Colon (tissue), 2 donors: Measurements from ENCODE around the gene ZNF155.
"Not testable (repeated sequence)": the region's sequence is repeated elsewhere in the genome, so short reads cannot be mapped to it uniquely, and the experiment has no call there.

Source experiments
- FAIRE-seq: peaks from 2 replicates; lab custom pipeline; 2012; peaks lifted over from hg19 to GRCh38; lab: Jason Lieb, UNC
- donor health status: control.
- donor health status: control.

The ZNF155 gene

DNA sequence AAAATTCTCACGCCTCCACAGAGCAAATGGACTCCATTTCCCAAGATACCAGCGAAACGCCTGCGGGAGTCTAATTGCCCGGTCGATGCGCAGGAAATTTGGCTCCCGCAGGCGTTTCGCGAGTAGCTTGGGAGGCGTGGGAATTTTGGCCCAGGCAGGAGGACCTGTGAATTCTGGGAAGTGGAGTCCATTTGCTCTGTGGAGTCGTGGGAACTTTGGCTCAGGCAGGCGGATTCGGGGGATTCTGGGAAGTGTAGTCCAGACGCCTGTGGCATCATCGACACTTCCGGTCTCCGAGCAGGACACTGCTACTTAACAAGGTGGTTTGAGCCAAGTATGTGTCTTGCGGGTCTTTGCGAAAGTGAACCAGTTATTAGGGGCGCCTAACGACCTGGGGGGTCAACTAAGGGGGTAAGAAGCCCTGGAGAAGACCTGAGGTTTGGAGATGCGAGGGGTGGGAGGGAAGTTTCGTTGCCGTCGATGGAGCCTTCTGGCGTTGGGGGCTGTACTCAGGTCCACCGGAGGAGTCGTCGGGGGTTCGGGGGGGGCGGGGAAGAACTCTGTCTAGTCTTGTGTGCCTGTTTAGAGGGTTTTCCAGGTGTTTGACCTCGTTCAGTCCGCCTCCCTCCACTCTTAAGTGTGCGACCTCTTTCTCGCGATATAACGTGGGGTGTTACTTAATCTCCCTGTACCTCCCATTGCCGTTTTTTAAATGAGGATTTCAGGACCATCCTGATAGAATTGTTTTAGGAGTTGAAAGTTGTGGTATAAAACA lies at the start of gene ZNF155:
Gene ZNF155, plus strand, starts transcription at position 277 of the 775 bp plus-strand sequence. CDS start 4,356 bp downstream, outside the sequence.
- FAIRE-seq, result peak; percentile 60

DNA sequence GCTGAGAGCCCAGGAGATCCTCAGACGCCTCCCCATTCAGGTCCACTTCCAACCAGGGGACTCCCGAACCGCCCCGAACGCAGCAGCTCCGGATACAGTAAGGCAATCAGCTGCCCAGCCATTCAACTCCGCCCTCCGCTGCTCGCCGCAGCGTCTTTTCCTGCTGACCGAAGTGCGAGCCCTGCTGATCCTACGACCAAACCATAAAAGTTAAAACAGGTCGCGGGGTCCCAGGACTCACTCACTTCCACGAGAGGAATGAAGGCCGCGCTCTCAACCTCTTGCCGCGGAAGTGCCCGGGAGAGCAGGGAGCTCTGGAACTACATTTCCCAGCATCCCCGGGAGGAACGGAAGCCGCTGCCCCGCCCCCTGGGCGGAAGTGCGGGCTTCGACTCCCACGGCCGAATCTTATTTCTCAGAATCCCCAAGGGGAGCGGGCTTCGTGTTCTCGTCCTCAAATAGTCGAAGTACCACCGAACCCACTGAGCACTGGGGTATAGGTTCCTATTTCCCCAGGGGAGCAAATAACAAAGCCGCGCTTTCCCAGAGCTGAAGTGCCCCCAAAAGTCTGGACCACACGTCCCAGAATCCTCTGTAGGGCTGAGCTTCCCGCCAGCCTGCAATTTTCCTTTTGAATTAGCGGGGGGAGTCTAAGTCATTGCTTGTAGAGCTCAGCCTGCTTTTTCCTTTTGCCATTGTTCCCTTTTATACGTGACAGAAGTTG lies 48.8 kb upstream of the ZNF155 start, which contains the start of gene ZNF45:
Gene ZNF45, minus strand, starts transcription at position 298 of the 724 bp plus-strand sequence. CDS start 13,097 bp downstream, outside the sequence.
- FAIRE-seq, result no peak

DNA sequence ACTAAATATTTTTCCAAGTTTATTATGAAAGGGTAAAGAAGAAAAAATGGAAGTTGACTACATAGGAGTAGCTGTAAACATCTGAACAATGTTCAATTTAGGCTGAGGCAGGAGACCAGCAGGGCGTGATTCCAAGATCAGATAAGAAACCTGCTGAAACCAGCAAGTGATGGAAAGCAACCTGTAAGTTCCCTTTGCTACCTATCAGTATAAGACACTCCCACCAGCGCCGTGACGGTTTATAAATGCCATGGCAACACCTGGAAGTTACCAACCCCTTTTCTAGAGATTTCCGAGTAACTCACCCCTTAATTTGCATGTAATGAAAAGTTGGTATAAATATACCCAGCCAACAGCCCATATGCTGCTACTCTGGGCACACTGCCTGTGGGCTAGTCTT lies 47.8 kb upstream of the ZNF155 start:
- no peak for FAIRE-seq

DNA sequence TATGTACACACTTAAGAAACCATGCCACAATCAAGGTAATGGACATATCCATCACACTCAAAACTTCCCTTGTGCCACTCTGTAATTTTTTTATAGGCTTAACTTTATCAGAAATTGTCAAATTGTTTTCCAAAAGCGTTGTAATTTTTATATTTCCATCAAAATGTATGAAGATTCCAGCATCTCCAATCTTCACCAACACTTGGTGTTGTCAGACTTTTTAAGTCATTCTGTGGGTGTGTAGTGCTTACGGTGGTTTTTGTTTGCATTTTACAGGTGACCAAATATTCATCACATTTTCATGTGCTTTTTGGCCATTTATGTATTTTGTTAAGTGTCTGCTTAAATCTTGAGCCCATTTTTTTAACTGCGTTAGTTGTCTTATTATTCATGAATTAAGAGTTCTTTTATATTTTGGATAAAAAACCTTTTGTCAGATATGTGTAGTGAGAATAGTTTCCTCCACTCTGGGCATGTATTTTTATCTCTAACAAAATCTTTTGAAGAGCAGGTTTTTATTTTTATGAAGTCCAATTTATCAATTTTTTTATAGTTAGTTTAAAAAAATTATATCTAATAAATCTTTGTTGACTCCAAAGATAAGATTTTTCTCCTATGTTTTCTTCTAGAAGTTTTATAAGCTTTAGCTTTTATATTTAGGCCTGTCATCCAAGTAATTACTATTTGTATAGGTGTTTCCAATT lies 44.3 kb upstream of the ZNF155 start:
- FAIRE-seq, result no peak

DNA sequence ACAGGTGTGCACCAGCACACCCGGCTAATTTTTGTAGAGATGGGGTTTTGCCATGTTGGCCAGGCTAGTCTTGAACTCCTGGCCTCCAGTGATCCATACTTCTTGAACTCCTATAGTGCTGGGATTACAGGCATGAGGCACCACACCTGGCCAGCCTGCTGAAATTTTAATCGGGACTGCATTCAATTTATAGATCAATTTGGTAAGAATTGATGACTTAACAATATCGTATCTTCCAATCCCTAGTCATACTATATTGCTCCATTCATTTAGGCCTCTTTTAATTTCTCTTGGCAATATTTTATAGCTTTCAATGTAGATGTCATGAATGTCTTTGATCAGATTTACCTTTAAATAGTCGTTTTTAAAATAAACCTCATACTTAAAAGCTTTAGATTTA lies 43.3 kb upstream of the ZNF155 start:
- FAIRE-seq, result no peak

DNA sequence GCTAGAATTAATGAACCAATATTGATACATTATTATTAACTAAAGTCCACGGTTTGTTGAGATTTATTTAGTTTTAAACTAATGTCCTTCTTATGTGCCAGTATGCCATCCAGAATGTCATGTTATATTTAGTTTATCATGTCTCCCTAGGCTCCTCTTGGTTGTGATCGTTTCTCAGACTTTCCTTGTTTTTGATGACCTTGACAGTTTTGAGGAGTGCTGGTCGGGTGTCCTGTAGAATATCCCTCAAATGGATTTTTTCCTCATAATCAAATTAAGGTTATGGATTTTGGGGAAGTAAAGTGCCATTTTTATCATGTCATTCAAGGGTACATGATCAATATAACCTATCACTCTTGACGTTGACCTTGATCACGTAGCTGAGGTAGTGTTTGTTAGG lies 42.8 kb upstream of the ZNF155 start:
- no peak for FAIRE-seq

DNA sequence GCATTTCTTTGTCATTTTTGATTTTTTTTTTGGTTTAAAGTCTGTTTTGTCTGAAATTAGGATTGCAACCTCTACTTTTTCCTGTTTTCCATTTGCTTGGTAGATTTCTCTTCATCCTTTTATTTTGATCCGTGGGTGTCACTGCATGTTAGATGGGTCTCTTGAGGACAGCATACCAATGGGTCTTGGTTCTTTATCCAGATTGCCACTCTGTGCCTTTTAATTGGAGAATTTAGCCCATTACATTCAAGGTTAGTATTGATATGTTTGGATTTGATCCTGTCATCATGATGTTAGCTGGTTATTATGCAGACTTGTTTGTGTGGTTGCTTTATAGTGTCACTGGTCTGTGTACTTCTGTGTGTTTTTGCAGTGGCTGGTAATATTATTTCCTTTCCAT lies 36.6 kb upstream of the ZNF155 start:
- FAIRE-seq, result not testable (repeated sequence)

DNA sequence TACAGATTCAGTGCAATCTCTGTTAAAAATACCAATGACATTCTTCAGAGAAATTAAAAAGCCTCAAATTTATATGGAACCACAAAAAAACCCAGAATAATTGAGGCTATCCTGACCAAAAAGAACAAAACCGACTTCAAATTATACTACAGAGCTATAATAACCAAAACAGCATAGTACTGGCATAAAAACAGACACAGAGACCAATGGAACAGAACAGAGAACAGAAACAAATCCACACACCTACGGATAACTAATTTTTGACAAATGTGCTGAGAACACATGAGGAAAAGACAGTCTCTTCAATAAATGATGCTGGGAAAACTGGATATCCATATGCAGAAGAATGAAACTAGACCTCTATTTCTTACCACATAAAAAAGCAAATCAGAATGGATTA lies 34.2 kb upstream of the ZNF155 start:
- FAIRE-seq, result not testable (repeated sequence)

DNA sequence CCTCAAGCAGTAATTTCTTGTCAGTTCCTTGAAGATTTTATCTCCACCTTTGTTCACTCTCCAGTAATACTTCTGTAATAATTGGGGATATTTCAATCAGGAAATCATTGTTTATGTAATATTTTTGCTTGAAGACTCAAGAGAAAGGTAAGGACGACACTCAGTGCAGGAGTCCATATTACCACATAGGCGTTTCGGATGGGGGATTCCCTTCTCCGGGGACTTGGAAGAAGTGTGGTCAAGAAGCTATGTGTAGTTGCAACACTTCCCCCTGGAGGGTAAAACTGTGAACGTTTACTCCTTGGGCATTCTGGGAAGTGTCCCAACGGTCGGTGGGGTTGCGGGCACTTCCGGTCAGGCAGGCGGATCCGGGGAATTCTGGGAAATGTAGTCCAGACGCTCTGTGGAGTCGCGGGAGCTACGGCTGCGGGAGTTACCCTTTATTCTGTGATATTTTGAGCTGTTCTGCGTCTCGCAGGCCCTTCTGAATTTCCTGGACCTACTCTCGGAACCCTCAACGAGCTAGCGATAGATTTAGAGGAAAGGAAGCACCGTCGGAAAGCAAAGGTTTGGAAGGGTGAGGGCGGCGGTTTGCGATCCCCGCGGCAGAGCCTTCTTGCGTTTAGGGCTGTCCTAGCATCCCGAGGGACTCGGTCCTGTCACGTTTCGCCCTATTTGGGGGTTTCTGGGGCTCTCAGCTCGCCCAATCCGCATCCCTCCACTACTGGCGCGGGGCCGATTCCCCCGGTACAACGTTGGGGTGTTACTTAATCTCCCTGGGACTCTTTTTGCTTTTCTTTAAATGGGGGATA lies 32.9 kb upstream of the ZNF155 start, which contains the start of gene ZNF221:
Gene ZNF221, plus strand, starts transcription at position 395 of the 812 bp plus-strand sequence. CDS start 11,499 bp downstream, outside the sequence.
- FAIRE-seq, result no peak

DNA sequence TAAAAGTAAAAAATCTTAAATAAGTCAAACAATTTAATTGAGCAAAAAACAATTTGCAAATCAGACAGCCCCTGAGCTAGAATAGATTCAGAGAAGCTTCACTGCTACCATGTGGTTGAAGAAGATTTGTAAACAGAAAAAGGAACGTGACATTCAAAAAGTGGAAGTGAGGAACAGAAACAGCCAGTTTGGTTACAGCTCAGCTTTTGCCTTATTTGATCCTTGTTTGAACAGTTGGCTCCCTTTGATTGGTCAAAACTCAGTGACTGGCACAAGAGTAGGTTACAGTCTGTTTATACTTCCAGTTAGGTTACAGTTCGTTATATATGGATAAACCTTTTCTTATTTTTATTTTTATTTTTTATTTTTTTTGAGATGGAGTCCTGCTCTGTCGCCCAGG lies 27.2 kb upstream of the ZNF155 start:
- FAIRE-seq, result no peak

DNA sequence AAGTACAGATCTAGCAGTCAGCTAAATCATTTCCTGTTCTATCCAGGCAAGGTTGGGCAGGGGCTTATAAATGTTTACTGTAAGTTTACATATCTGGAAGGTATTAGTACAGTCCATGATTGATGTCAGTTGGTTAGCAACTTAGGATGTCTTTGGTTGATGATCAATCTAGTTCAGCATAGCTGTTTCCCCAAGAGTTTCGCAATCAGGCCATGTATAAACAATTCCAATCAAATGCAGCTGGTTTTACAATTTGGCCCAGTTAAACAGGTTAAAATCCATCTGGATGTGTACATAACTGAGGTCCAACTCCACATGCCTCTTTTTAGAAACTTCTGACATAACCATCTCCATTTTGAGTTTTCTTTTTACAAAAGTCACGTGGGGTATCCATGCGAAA lies 26.1 kb upstream of the ZNF155 start:
- no peak for FAIRE-seq

DNA sequence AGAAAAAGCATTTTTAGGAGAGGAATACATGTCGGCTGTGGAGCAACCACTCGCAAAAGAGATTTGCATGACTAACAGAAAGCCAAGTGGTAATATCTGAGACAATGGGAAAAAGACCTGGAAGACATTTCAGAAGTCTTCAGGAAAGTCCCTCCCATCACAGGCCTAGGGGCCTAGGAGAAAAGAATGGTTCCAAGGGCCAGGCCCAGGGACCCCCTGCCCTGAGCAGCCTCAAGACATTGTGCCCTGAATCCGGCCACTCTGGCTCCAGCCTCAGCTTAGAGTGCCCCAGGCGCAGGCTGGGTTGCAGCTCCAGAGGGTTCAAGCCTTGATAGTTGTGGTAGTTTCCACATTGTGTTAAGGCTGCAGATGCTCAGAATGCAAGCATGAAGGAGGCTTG lies 23.6 kb upstream of the ZNF155 start:
- FAIRE-seq, result no peak

DNA sequence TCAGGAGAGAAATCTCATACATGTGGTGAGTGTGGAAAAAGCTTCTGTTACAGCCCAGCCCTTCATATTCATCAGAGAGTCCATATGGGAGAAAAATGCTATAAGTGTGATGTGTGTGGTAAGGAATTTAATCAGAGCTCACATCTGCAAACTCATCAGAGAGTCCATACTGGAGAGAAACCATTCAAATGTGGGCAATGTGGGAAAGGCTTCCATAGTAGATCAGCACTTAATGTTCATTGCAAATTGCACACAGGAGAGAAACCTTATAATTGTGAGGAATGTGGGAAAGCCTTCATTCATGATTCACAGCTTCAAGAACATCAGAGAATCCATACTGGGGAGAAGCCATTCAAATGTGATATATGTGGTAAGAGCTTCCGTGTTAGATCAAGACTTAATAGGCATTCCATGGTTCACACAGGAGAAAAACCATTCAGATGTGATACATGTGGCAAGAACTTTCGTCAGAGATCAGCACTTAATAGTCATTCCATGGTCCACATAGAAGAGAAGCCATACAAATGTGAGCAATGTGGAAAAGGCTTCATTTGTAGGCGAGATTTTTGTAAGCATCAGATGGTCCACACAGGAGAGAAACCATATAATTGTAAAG lies 17.8 kb upstream of the ZNF155 start:
- no peak for FAIRE-seq

DNA sequence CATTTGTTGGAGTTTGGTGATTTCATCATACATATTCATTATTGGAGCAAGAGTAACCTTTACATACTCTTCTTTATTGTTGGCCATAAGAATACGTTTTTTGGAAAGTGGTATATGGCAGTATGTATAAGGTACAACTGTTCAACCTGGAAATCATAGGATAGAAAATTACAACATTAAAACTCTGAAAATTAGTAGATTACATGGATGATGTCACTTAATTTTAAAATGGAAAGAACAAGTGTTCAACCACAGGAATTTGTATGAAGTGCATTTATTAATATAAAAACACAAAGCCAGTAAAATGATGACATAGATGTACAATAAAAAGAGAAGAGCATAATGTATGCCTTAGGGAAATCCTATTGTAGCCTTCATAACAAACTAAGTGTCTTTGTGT lies 7.3 kb upstream of the ZNF155 start:
- no peak for FAIRE-seq

DNA sequence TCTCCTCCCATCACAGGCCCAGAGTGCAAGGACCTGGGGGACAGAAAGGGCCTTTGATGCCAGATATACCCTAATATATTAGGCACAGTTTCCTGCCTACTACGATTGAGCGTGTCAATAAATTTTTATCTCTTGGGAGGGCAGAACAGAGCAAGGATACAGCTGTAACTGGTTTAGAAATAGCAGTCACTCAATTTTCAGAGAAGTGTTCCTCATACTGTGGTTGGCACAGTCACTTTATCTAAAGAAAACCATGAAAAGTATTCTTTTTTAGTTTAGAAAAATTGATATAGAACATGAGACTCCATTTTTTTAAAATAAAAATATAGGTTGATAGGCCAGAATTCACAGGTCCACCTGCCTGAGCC lies 460 bp upstream of the ZNF155 start:
- no peak for FAIRE-seq

DNA sequence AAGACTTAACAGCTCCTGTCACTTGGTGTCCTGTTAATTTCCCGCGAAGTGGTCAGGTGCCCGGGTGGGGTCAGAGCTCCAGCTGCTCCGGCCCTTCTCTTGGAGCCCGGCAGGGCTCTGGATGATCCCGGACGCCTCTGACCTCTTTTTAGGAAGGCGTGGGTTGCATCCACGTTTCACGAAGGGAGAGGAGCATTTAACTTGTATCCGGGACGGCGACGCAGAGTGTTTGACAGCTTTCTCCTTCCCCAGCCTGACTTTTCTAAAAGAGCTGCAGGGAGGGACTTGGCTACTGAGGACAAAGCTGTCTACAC lies 656 bp downstream of the ZNF155 start:
- FAIRE-seq, result no peak

DNA sequence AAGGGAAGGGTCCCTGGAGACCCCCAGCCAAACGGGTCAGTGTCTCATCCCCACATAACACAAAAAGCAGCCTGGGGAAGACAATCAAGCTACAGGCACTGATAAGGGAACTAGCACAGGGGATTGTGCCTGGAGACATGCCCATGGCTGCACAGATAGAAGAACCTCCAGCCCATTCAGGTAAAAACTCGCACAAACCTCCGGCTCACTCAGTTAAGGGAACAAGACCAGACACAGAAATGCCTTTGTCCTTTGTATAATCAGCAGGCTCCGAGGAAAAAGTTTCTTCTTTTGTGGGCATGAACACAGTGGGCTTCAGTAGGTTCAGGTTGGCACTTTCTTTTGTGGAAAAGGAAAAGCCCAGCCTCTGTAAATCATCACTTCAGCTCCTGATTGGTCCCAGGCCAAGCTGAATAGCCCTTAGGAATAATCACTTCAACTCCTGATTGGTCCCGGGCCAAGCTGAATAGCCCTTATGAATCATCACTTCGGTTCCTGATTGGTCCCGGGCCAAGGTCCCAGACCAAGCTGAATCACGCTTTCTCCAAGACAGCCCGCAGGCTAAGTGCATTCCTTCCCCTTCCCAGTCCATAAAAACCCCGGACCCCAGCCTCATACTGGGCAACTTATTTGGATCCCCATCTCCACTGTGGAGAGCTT lies 13.8 kb downstream of the ZNF155 start:
- no peak for FAIRE-seq

DNA sequence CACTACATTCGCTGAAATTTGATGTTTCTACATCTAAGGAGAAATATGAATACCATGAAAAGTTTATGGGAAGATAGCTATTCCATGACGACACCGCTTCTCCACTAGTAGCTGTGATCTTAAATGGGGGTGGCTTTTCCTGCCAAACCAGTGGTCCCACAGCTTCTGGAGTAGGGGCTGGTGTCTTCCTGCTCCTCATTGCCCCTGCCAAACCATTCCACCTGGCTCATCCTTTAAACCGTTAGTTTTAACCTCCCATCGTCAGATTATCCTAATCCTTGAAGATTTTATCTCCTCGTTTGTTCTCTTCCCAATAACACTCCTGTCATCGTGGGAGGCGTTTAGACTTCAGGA lies 18.2 kb downstream of the ZNF155 start:
- FAIRE-seq, result no peak

DNA sequence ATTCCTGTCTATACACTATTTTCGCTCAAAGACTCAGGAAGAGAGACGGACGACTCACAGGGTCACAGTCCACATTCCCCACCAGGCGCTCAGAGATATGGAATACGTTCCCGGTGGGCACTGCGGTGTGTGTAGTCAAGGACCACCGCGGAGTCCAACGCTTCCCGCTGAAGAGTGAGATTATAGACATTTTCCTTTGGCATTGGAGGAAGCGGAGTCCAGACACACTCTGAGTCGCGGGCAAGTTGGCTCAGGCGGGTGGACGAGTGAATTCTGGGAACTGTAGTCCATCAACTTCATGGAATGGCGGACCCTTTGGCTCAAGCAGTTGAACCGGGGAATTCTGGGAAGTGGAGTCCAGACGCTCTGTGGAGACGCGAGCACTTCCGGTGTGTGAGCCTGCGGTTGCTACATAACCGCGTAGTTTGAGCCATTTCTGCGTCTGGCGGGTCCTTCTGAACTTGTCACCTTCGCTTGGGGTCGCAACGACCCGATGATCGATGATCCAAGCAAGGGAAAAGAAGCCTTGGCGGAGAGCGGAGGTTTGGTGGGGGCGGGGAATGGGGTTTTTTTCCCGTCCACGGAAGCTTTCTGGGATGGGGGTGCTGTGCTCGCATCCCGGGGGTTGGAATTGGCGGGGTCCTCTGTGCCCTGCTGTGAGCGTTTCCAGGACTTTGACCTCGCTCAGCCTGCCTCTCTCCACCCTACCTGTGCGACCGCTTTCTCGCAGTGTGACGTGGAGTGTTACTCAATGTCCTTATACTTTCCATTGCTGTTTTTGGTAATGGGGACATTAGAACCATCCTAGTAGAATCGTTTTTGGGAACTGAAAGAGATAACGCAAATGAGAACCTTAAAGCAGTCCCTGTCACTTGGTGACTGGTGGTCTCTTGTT lies 18.8 kb downstream of the ZNF155 start, which contains the start of gene ZNF230:
Gene ZNF230, plus strand, starts transcription at position 392 of the 895 bp plus-strand sequence. CDS start 4,122 bp downstream, outside the sequence.
- FAIRE-seq, result peak; percentile 14

DNA sequence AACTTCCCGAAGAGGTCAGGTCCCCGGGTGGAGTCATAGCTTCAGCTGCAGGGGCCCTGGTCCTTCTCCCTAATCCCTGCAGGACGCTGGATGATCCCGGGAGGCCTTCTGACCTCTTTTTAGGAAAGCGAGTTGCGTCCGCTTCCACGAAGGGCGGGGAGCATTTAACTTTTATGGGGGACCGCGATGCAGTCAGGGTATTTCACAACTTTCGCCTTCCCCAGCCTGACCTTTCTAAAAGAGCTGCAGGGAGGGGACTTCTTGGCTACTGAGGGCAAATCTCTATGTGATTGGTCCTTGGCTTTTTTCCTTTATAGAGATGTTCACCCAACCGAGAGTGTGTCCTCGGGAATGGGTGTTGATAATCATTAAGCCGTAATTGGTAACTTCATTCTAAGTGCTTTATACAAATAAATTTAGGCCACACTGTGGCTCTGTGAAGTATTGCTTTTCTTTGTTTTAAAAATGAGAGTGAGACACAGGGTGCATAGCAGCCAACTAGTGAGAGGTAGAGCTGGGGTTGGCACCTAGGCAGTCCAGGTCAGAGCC lies 19.5 kb downstream of the ZNF155 start:
- FAIRE-seq, result no peak
